ENCODE results near the gene NCOR1.
"Not testable (repeated sequence)": the region's sequence is repeated elsewhere in the genome, so short reads cannot be mapped to it uniquely, and the experiment has no call there.

NCOR1 gene
- total RNA-seq = 331 to 501 (median 427) reads per million in 4 experiments

- peak; percentile 79 for DNase-seq
These were observed at the start of gene NCOR1 for GRCh38 chr17:16215273-16215964. NCOR1 (minus strand) TSS chr17:16215534; CDS start chr17:16194569, 20,965 bp downstream.

- DNase-seq = no peak
These were observed 46.9 kb upstream of the NCOR1 start for GRCh38 chr17:16262201-16262600.

DNA sequence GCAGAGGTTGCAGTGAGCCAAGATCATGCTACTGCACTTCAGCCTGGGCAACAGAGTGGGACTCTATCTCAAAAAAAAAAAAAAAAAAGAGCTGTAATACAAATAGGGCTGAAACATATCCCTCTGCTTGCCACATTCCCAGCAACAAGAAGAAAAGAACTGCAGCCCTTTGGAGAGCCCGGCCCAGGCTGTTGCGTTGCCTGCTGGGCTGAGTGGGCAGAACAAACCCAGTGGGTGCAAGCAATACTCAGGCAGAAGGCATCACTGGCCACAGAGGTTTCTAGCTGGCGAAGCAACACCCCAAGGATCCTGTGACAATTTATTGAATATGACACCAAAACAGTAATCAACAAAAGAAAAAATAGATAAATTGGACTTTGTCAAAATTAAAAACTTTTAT is 45.7 kb upstream of the NCOR1 start:
- DNase-seq = no peak

DNA sequence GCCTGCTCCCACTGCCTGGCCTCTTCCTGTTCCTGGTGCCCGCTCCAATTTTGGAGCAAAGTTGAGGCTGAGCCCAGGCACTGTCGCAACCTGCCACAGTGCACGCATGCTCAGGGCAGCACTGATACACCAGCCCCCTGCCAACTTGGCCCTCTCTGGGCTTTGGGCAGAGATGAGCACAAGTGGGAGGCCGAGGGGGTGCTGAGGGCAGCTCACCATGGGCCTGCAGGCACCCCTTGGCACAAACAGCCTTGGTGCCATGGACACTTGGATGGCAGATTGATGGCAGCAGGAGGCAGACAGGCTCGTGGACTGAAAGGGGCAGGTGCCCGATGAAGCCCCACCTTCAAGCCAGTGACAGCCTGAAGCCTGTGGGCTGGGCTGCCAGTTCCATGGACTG is 44.6 kb upstream of the NCOR1 start:
- DNase-seq = no peak

GRCh38 chr17:16258901-16259300 is 43.6 kb upstream of the NCOR1 start:
- no peak for DNase-seq

GRCh38 chr17:16255481-16255921 is 40.2 kb upstream of the NCOR1 start:
- no peak for DNase-seq

GRCh38 chr17:16254773-16255400 is 39.6 kb upstream of the NCOR1 start:
- DNase-seq = no peak

DNA sequence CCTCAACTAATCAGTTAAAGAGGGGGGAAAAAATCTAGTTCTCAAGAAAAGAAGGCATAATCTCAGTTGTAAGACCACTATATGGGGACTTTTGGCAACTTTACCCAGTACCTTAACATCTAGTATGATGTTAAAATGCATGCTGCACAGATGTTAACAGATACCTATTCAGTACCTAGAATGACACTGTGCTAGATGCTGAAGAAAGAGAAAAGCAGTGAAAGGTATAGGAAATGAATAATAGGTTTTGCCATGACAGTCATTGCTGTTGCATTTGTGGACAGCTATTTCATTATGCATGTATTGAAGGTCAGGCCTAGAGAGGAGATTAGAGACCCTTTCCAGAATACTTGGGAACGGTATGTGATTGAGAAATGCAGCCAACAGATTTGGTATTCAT is 36.2 kb upstream of the NCOR1 start:
- DNase-seq = no peak

DNA sequence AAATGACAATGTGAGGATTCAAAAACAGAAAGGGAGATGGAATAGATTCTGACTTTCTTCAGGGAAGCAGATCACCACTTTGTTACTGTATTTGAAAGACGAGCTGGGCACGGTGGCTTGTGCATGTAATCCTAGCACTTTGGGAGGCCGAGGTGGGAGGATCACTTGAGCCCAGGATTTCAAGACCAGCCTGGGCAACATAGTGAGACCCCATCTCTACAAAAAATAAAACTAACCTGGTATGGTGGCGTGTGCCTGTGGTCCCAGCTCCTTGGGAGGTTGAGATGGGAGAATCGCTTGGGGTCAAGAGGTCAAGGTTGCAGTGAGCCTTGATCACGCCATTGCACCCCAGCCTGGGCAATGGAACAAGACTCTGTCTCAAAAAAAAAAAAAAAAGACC is 35.7 kb upstream of the NCOR1 start:
- no peak for DNase-seq

- DNase-seq = no peak
These were observed 35.3 kb upstream of the NCOR1 start for GRCh38 chr17:16250635-16251034.

GRCh38 chr17:16247586-16247984 is 32.3 kb upstream of the NCOR1 start:
- DNase-seq = no peak

GRCh38 chr17:16243801-16244567 is 28.6 kb upstream of the NCOR1 start:
- DNase-seq = no peak

DNA sequence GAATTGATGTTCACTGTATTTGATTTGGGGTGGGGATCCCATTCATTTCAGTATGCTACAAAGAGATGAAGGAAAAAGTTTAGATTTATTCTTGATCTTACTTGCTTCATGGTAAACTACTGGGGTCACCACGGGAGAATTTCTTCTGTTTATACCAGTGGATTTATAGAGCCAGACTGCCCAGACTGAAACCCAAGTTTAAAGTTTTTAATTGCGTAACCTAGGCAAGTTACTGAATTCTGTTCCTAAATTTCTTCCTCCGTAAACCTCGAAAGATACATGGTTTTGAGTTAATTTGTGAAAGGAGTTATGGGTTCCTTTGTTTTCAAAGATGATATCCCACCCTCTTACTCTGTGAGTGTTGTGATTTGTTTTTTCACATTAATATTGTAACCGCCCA is 28.1 kb upstream of the NCOR1 start:
- DNase-seq = no peak

DNA sequence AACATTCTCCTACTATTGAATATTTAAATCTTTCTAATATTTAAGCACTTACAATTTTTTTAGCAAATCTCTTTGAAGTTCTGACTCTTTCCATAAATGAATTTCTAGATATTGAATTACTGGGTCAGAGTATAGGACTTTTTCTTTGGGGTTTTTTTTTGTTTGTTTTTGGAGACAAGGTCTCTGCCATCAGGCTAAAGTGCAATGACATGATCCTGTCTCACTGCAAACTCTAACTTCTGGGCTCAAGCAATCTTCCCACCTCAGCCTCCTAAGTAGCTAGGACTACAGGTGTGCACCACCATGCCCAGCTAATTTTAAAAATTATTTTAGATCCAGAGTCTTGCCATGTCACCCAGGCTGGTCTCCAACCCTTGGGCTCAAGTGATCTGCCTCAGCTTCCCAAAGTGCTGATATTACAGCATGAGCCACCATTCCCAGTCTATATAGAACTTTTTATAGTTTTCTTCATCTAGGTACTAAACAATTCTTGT is 26.6 kb upstream of the NCOR1 start:
- DNase-seq = no peak

DNA sequence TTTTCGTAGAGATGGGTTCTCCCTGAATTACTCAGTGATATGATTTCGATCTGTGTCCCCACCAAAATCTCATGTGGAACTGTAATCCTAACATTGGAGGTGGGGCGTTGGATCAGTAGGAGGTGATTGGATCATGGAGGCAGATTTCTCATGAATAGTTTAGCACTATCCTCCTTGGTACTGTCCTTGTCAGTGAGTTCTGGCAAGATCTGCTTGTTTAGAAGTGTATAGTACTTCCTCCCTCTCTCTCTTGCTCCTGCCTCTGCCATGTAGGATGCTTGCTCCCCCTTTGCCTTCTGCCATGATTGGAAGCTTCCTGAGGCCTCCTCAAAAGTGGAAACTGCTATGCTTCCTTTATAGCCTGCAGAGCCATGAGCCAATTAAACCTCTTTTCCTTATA is 24.6 kb upstream of the NCOR1 start:
- DNase-seq = no peak

- no peak for DNase-seq
These were observed 17.1 kb upstream of the NCOR1 start for GRCh38 chr17:16232391-16232790.

- not testable (repeated sequence) for DNase-seq
These were observed 14.7 kb upstream of the NCOR1 start for GRCh38 chr17:16229912-16230561.

DNA sequence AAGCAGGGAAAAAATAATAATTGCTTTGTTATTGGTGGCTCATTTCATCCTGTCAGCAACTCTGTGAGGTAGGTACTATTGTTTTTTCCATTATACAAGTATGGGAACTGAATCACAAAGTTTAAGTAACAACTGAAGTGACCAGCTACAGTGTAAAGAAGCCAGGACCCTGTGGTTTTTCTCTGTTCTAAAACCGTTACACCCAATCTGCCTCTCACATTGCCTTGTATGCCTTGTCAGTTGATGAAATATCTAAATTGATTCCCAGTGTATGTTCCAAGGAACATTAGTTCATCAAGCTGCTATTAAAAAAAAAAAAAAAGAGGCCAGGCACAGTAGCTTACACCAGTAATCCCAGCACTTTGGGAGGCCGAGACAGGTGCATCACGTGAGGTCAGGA is 7.1 kb upstream of the NCOR1 start:
- no peak for DNase-seq

GRCh38 chr17:16217002-16217635 is 1.8 kb upstream of the NCOR1 start, which contains the start of gene PIGL:
PIGL (plus strand) TSS chr17:16217210; CDS start chr17:16217227, 17 bp downstream.
- peak; percentile 70 for DNase-seq

GRCh38 chr17:16216341-16217001 is 1.1 kb upstream of the NCOR1 start:
- DNase-seq = not testable (repeated sequence)

GRCh38 chr17:16215965-16216316 is 607 bp upstream of the NCOR1 start:
- no peak for DNase-seq

- DNase-seq = no peak
These were observed 397 bp downstream of the NCOR1 start for GRCh38 chr17:16215002-16215272.

Measured in effector CD8-positive, alpha-beta T cell (primary cell).